Hematopoietic multipotent progenitor cell treated with erythropoietin and hydrocortisone succinate and interleukin-3 and kit ligand, for 8 days (in vitro differentiated cells): ENCODE data around the gene CSF3R.

Experiments
- DNase-seq: peaks from one replicate; pipeline ENCODE4 v3.0.0-alpha.2; 2015

CSF3R gene

DNA sequence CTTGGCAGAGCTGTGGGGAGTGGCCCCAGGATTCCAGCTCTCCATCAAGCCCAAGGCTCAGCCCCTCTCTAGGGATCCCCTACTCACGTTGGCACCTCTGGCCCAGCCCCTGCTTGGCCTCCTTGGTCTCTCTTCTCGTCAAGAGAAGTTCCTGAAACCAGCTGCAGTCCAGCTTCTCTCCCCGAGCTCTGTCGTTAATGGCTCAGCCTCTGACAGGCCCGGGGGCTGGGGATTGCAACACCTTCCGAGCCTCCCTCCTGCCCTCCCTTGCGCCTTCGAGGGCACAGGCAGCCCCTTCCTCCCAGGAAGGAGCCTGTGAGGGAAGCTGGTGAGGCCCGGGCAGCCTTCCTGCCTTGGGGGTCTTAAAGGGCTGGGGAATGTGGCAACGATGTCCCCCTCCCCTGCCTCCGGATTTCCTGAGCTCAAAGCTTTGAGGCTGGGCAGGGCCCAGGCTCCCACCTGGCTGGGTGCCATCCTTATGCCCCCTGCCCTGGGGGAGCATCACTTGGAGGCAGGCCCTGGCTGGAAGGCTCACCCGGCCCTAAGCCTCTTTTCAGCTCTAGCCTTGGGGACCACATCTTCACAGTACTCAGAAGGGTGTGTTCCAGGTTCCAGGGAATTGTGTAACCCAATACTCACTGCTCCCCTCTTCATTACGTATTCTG lies at the start of gene CSF3R:
Gene CSF3R (minus strand): TSS at position 190 of the 665 bp plus-strand sequence. CDS start 3,417 bp downstream, outside the sequence.
- no peak for DNase-seq

DNA sequence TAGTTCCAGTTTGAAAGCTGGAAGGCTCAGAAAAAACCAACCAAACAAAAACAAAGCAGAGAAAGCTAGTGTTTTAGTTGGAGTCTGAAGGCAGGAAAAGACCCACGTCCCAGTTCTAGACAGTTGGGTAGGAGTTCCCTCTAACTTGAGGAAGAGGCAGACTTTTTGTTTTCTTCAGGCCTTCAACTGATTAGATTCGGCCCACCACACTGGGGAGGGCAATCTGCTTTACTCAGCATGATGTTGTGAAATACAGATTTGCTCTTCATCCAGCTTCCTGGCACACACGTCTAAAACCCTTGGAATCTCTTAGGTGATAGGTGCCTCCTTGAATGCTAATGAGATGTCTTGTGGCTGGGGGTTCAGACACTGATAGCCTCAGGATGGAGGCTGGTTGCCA lies 49.1 kb upstream of the CSF3R start:
- no peak for DNase-seq

DNA sequence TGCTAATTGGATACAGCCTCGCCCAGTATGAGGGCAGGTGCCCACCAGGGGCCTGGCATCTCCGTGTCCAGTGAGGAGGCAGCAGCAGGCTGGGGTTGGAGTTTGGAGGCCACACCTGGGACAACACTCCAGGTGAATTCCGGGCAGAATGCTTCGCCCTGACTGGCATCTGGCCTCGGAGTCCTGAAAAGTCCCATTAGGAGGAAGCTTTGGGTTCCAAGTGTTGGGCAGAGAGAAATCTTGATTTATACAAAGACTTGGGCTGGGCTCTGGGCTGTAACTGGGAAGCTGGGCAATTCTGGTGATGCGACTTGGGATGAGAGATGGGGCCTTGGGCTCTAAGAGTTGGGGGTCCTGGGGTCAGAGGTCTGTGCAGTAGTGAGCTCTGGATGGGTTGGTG lies 48.1 kb upstream of the CSF3R start:
- no peak for DNase-seq

DNA sequence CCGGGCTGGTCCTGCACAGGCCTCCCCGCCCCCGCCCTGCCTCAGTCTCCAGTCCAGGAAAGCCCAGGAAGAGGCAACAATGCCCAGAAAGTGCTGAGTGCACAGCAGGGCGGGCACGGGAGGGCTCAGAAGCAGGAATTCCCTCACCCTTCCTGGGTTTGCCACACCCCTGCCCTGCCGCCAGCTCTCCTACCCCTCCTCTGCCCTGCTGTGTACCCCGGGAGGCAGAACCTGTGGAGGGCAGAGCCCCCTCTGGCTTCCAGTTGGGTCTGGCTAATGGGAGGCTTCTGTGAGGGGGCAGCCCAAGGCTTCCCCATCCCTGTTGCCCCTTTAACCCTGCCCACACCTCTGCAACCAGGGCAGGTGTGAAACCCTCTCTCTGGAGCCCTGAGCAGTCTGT lies 47.5 kb upstream of the CSF3R start:
- DNase-seq: no peak

DNA sequence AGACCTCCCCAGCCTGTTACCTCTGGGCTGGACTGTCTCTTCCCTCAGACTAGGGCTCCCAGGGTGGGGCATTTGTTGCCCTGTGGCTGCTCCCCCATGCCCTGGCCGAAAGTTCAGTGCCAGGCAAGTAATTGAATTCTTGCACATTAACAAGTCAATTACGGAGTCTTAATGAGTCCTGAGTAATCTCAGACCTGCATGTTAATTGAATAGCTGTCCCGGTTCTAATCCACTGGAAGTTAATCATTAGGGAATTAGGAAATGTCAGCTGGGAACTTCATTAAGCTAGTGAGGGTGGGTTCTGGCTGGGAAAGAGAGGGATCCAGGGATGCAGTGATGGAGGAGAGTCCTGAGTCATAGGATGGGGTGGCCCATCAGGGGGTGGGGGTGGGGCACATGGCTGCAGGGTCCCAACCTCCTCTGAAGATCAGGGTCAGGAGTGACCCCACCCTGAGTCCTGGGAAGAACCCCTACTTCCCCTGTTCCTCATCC lies 47.1 kb upstream of the CSF3R start:
- no peak for DNase-seq

DNA sequence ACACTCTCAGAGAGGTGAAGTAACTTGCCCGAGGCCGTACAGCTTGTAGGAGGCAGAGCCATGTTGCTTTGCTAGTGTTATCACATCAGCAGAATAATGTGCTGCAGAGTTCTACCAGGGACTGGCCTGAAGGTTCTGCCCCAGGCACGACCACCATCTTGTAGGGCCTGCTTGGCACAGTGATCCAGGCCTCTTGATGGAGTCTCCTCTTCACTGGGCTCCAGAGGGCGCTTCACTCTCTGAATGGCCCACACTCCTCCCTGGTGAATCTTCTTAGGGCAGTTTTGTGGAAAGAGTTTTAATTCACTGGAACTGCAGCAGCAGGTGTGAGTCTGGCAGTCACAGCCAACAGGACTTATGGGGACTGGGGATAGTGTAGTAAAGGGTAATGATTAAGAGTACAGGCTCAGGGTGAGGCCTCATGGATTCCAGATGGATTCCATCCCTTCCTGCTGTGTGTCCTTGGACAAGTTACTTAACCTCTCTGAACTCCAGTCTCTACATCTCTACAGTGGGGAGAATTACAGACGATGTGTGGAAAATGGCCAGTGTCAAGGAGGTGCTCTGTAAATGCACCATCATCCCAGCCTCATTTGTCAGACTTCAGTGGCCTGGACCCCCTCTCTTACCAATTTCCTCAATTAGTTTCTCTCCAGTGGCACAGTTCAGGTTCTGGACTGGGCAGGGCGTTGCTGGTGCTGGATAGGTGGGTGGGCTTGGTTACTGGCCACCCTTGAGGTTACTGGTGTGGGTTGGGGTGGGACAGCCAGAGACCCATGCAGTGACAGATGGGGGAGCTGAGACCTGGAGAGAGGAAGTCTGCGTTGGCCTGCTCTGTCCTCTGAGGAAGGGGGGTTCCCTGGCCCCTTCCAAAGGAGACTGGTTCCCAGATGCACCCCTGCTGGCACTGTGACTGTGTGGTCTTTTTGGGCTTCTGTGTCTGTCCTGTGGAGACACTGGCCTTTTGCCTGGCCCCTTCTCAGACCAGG lies 45.9 kb upstream of the CSF3R start:
- DNase-seq: peak; percentile 34

DNA sequence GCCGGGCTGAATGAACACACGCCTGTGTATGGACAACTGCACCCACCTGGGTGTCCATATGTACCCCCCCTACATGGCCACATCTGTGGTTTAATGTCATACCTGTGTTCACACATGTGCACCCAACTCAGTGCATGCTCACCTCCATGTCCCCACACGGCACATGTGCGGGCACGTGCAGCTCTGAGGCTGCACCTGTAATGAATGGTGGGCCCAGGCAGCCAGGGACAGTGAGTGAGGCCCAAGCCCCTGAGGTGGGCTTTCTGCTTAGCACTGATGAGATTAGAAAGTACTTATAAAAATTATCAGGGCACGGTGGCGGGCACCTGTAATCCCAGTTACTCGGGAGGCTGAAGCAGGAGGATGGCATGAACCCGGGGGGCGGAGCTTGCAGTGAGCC lies 42.5 kb upstream of the CSF3R start:
- no peak for DNase-seq

DNA sequence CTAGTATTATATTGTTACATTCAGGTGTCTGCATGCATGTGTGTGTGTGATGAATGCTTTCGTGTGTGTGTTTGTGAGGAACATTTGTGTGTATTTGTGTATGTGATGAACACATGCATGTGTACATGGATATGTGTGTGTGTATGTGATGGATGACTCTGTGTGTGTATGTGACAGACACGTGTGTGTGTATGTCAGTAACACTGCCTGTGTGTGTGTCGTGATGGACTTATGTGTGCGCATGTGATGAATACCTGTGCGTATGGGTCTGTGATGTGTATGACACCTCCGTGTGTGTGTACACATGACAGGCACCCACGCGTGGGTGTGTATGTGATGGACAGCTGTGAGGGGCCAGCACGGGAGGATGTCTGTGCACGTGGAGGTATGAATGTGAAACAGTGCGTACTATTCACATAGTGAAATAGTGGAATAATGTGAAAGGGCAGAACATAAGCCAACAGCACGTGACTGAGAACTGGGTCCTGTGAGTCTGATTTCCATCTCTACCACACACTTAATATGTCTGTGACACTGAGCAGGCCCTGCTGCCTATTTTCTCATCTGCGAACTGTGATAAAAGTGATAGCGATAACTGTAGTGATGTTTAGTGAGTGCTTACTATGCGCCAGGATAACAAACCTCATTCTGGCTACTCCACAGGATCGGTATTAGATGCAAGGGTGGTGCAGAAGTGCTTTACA lies 41.8 kb upstream of the CSF3R start:
- DNase-seq: no peak

DNA sequence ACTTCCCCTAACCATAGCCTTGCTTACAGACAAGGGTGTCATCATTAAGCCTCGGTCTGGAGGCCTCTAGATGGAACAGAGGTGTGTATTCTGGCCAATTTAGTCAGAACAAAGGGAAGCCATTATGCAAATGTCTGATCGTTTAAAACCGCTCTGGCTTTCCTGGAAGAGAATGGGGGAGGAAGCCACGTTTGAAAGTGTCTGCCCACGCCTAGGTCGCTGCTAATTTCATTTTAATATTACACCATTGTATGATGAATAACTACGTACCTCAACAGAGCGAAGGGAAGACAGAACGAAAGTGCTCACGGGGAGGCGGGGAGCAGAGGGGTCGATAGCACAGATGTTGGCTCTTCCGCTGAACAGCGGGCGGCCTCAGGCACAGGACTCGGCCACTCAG lies 41.1 kb upstream of the CSF3R start:
- no peak for DNase-seq

DNA sequence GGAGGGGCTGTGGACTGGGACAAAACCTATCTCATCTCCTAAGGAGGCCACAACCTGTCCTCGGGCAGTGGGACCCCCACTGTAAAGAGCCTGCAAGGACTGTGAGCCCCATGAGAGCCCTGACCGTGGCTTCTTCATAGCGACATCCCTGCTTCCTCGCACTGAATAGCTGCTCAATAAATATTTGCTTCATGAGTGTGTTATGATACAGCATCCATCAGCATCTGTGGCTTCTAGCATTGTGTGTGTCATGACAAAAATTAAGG lies 40.5 kb upstream of the CSF3R start:
- DNase-seq: no peak

DNA sequence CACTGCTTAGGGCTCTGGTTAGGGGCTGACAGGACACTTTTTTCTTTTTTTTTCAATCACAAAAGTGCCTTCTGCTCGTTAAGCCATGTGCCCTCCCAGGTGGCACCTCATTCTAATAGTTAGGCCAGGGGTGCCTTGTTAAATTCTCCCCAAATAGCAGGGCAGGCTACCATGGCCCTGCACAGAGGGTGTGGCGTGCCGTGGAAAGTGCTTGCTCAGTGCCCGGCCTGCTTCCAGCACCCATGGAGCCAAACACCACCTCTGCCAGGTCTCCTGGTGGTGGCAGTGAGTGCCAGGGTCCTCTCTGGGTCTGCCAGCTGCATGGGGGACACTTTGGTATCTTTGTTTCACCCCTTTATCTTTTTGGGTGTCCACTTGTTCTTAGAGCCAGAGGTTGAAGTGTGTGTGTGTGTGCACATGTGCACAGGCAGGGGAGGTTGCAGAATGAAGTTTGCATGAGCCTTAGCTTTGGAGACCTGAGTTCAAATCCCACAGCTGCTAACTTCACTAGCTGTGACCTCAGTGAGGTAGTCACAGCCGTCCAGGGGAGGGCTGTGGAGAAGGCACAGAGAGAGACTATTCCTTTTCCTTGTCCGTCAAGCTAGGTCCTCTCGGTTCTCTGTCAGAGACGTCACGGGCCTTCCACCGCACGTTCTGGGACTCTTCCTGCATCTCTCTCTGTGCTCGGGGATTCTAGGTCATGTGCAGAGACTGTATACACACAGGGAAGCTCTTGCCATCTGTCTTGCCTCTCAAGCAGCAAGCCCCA lies 39.9 kb upstream of the CSF3R start:
- no peak for DNase-seq

DNA sequence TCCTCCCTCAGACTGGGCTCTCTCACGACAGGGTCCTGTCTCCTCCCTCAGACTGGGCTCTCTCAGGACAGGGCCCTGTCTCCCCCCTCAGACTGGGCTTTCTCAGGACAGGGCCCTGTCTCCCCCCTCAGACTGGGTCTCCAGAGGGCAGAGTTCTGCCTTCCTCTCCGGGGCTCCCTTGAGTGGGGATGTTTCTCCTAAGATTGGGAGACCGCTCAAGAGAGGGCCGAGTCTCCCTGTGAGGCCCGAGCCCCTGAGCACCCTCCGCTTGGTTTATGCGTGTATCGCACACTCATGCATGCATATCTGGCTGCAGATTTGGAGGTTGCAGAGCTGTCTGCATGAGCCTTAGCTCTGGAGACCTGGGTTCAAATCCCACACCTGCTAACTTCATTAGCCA lies 39.3 kb upstream of the CSF3R start:
- DNase-seq: no peak

DNA sequence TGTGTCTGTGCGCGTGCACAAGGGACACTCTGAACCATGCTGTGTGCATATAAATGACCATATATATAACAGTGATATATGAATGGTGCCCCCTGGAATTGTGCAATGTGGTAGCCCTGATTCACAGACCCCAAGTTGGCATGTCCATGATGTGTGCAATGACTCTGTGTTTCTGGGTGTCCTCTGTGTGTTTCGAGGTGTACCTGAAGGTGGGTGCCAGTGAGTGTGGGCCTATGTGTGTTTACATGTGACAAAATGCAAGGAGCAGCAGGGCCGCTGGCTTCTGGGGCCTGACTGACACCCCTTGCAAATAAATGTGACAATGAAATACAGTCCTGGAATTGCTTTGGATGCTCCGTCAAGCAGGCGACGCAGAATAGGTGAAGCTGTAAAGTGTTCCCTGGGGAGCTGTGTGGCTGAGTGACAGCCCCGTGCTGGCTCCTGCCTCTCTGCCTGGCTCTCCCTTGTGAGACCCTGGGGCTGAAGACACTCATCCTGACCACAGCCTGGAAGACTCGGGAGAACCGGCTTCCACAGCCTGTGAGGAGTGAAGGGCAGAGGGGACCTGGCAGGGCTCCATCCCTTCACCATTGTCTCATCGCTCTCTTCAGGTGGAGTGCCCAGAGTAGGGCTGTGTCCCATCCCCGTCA lies 38.2 kb upstream of the CSF3R start:
- no peak for DNase-seq

DNA sequence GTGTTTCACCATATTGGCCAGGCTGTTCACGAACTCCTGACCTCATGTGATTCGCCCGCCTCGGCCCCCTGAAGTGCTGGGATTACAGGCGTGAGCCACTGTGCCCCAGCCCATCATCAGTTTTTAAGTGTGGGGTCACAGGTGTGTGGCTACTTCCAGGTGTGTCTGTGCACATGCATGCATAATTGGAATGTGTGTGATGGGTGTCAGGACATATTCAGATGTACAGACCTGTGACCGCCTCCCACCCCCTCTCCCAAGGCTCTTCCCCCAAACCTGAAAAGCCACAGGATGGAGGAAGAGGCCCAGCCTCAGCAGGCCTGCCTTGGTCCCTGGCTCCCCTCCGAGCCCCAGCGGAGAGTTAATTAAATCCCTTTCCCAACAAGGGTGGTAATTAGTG lies 37.3 kb upstream of the CSF3R start:
- no peak for DNase-seq

DNA sequence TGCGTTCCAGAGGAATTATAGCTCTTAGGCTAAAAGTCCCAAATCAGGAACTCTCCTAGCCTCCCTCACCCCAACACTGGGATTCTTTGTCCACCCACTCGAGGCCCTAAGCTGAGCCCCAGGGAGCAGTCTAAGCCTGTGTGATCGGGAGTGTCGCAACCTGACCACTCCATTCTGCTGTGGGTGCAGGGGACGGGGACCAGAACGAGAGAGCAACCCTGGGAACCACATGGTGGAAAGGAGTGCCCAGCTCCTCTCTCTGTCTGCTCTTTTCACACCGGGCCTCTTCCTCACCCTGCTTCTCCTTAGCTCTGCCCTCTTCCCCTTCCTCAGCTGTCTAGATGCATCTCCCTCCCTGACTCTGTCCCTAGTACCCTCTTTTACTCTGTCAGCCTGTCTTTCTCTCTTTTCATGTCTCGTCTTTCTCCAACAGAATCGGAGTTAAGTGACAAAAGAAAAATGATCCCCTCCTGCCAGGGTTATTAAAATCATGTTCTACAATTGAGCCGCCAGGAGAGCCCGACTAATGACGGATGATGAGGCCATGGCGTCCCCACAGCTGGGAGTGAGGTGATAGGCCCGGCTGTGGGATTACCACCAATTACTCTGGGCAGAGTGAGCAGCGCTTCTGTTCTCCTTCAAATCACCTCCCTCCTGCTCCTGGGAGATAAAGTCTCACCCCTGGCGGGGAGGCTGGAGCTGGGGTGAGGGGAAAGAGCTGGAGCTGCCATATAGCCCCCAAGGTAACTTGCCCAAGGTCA lies 34.5 kb upstream of the CSF3R start:
- peak; percentile 37 for DNase-seq

DNA sequence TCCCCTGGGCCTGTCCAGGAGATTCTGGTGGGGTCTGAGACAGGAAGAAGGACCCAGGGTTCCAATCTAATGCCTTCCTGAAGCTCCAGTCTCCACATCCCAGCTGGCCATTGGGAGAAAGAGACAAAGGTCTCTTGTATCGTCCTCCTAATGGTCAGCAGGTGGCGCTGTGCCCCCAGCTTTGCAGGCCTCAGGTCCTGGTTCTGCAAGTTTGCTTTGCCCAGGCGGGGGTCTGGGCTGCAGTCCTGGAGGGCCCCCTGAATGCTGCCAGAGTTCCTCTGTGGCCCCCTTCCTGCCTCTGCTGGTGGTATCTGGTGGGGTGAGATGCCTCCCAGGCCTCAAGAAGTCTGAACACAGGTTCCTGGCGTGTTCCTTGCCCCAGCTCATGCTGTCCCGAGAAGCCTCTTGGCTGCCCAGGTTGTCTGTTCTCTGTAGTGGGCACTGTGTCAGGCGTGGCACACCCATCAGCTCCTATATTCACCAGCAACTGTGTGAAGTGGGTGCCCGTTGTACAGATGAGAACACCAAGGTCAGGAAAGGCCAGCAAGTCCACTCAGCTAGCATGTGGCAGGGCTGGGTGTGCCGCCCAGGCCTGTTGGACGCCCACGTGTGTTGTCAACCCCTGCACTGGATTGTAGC lies 33.8 kb upstream of the CSF3R start:
- peak; percentile 76 for DNase-seq

DNA sequence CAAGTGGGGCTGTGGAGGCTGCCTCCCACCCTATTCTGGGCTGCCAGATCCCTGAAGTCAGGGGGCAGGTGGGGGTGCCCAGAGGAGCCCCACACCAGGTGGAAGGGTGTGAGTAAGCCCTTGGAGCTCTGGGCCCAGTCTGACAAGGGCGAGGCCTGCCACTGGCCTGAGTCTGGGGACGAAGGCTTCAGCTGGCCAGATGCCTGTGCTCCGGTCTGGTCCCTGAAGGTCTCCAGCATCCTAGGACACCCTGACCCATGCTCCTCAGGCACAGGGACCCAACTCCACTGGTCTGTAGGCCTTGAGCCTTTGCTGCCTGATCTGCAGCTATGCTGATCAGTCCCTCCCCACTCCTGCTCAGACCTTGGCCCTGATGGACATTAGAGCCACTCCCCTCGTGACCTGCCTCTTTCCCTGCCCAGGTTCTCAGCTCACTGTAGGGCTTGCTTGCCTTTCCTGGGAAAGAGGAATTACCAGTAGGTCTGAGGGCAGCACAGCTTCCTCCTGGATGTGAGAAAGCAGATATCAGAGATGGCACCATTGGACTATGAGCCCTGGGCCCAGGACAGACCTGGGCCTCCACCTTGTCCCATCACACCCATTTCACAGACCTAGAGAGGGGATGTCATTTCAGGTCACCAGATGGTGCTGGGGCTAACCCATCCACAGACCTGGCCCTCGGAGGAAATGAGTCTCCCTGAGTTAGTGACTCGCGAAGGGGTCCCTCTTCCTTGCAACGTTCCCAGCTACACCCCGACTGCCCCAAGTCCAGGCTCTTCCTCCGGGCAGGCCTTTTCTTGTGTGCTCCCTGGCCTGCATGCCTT lies 32.8 kb upstream of the CSF3R start:
- no peak for DNase-seq

DNA sequence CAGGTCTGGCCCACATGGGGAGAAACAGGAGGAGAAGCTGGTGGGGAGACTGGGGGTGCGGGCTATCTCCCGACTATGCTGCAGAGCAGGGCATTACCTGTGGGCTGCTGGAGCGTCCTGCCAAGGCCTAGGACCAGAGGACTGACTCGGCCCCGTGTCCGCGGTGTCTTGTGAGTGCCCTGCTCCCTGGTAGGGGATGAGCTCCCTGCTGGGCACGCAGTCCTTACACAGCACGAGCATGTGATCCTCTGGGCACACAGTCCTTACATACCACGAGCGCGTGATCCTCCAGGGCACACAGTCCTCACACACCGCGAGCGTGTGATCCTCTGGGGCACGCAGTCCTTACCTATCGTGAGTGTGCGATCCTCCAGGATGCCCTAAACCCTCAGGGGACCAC lies 31.8 kb upstream of the CSF3R start:
- no peak for DNase-seq

DNA sequence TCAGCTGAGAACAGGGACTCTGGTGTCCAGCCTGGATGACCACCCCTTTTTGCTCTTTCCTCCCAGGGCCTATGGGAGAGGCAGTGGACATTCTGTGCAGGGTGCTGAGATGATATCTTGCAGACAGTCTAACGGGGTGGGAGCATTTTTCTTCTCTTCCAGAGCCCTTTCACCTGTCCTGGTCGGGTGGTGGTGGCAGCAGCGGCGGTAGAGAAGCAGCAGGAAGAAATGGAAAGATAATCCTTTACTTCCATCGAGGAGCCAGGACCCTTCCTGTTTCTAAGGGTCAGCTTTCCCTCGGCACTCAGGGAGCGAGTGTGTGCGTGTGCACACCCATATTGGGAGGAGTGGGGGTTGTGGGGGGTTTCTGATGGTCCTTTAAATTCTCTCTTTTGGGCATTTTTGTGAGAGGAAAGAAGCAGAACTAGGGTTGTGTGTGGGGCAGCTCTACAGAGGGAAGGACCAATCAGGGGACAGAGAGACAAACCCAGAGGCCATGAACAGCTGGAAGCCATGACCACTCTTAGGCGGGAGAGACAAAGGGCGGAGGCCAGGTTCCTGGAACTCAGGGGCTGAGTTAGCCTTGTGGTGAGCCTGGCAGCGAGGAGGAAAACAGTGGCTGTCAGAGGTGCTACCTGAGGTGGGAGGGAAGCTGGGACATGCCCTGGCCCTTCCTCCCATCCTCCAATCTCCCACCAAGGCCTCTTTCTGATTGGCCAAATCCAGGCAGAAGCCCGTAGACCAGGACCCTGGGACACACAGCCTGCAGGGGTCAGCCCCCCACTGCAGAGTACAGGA lies 31.2 kb upstream of the CSF3R start:
- peak; percentile 67 for DNase-seq
